Measurements from ENCODE around the gene TSPAN8. TPM values are rescaled to one million over a fixed set of nuclear protein-coding genes. Genes with fewer than 3 reads are reported as not detected.

TSPAN8 gene
- total RNA-seq, 1 donor from 2014 or later = not detected

GRCh38 chr12:71186571-71187288 lies 28.9 kb upstream of the TSPAN8 start:
- DNase-seq (ENCODE audit: low read depth) (no peak), FAIRE-seq (no peak)
- no peaks in the 10 kb centered on the region for H3K36me3 ChIP-seq (ENCODE audit: control insufficient read depth, insufficient read depth, low read length)
- no peak overlapping the region for H3K4me3 ChIP-seq (ENCODE audit: low read depth, low read length)
- no peak for TF ChIP-seq CTCF (IDR thresholded peaks at IDR 0.05; ENCODE audit: insufficient read depth, low read length, severe bottlenecking)
- no peaks in the 10 kb centered on the region for H3K27me3 ChIP-seq (ENCODE audit: control insufficient read depth, insufficient read depth, low read length)

- DNase-seq (ENCODE audit: low read depth) = no peak
- Histone ChIP-seq H3K4me3 (ENCODE audit: low read depth, low read length) (no peak overlapping the region), H3K27me3 (ENCODE audit: control insufficient read depth, insufficient read depth, low read length) (no peaks in the 10 kb centered on the region), H3K36me3 (ENCODE audit: control insufficient read depth, insufficient read depth, low read length) (no peaks in the 10 kb centered on the region)
- no peak for FAIRE-seq
- TF ChIP-seq CTCF (IDR thresholded peaks at IDR 0.05; ENCODE audit: insufficient read depth, low read length, severe bottlenecking) = no peak
Measured at GRCh38 chr12:71183846-71184245, 26.0 kb upstream of the TSPAN8 start.

GRCh38 chr12:71183018-71183417 lies 25.2 kb upstream of the TSPAN8 start:
- no peak for TF ChIP-seq CTCF (IDR thresholded peaks at IDR 0.05; ENCODE audit: insufficient read depth, low read length, severe bottlenecking)
- H3K4me3 ChIP-seq (ENCODE audit: low read depth, low read length) = no peak overlapping the region
- peak; percentile 87 for DNase-seq (ENCODE audit: low read depth)
- H3K27me3 ChIP-seq (ENCODE audit: control insufficient read depth, insufficient read depth, low read length) = no peaks in the 10 kb centered on the region
- no peaks in the 10 kb centered on the region for H3K36me3 ChIP-seq (ENCODE audit: control insufficient read depth, insufficient read depth, low read length)
- no peak for FAIRE-seq

GRCh38 chr12:71178162-71178561 lies 20.4 kb upstream of the TSPAN8 start:
- H3K36me3 ChIP-seq (ENCODE audit: control insufficient read depth, insufficient read depth, low read length) = no peaks in the 10 kb centered on the region
- no peak for TF ChIP-seq CTCF (IDR thresholded peaks at IDR 0.05; ENCODE audit: insufficient read depth, low read length, severe bottlenecking)
- H3K27me3 ChIP-seq (ENCODE audit: control insufficient read depth, insufficient read depth, low read length) = no peaks in the 10 kb centered on the region
- H3K4me3 ChIP-seq (ENCODE audit: low read depth, low read length) = no peak overlapping the region
- FAIRE-seq (no peak), DNase-seq (ENCODE audit: low read depth) (no peak)

GRCh38 chr12:71174825-71175224 lies 17.0 kb upstream of the TSPAN8 start:
- Histone ChIP-seq H3K4me3 (ENCODE audit: low read depth, low read length) (no peak overlapping the region), H3K36me3 (ENCODE audit: control insufficient read depth, insufficient read depth, low read length) (no peaks in the 10 kb centered on the region), H3K27me3 (ENCODE audit: control insufficient read depth, insufficient read depth, low read length) (no peaks in the 10 kb centered on the region)
- no peak for TF ChIP-seq CTCF (IDR thresholded peaks at IDR 0.05; ENCODE audit: insufficient read depth, low read length, severe bottlenecking)
- DNase-seq (ENCODE audit: low read depth) = no peak
- FAIRE-seq = no peak

- H3K27me3 ChIP-seq (ENCODE audit: control insufficient read depth, insufficient read depth, low read length) = no peaks in the 10 kb centered on the region
- FAIRE-seq = no peak
- no peak overlapping the region for H3K4me3 ChIP-seq (ENCODE audit: low read depth, low read length)
- no peak for DNase-seq (ENCODE audit: low read depth)
- no peak for TF ChIP-seq CTCF (IDR thresholded peaks at IDR 0.05; ENCODE audit: insufficient read depth, low read length, severe bottlenecking)
- H3K36me3 ChIP-seq (ENCODE audit: control insufficient read depth, insufficient read depth, low read length) = no peaks in the 10 kb centered on the region
Measured at GRCh38 chr12:71174146-71174545, 16.3 kb upstream of the TSPAN8 start.
